Non-pigmented ciliary epithelial cell (primary cell): ENCODE data around the gene TMA16.
"Not testable (repeated sequence)": the region's sequence is repeated elsewhere in the genome, so short reads cannot be mapped to it uniquely, and the experiment has no call there.

Experiments
- DNase-seq: peaks from one replicate; pipeline ENCODE4 v3.0.0-alpha.2; 2010; ENCODE audit warnings: low read depth

The TMA16 gene

GRCh38 chr4:163515198-163515597, 20.7 kb downstream of the TMA16 start:
- DNase-seq, result no peak

DNA sequence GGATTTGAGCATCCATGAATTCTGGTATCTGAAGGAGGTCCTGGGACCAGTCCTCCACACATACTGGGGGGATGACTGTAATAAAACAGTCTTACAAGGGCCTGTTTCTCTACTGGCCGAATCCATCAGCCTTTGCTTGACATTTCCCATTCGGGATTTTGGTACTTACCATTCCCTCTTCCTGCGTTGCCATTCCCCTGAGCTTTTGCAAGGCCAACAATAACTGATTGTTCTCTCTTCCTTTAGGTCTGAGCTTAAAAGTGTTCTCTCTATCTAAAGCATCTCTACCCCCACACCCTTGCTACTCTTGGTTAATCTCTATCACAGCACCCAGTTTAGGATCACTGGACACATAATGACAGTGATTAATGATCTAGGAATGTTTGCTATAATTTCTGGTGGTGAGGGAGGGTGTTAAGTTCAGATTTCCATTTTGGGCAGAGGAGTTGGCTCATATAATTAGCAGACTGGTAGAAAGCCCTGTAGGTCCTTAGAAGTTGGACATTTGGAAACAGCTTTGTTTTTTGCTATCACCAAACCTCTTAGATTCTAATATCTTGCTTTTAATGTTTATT, 29.4 kb downstream of the TMA16 start:
- DNase-seq, result no peak

DNA sequence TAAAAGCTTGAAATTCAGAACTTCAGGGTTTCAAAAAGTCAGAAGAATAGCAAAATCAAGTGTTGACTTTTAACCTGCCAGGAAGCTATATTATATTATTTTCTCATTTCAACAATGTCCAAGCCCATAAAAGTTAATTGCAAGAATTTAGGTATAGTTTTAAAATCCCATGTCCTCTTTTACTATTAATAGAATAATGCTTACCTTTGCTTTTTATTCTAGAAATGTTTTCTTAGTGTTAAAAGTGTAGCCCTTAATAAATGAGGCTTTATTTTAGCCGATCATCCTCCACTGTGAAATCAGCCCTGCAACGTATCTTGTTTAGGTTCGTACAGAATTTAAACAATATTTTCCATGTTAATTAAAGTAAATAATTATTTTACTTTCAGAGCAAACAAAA, 31.5 kb downstream of the TMA16 start:
- DNase-seq, result no peak

- DNase-seq, result no peak
These were observed 32.7 kb downstream of the TMA16 start for GRCh38 chr4:163527172-163527571.

DNA sequence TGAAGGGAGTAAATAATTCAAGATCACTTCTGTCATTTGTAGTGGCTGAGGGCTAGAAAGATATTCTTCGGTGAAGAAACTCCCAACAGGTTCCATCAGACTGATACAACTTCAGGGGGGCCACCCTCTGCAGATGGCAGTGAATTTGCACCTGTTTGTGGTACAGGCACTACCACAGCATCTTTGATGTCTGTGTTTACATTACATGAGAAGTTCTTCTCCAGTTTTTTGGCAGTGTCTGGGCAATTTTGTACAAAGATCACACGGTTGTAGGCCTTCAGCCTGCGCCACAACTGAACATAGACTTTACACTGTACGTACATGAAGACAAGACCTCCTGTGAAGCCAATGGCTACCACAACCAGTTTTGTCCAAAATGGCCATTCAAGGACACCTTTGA, 34.2 kb downstream of the TMA16 start:
- no peak for DNase-seq

- DNase-seq, result no peak
These were observed 39.6 kb downstream of the TMA16 start for GRCh38 chr4:163534056-163534455.

DNA sequence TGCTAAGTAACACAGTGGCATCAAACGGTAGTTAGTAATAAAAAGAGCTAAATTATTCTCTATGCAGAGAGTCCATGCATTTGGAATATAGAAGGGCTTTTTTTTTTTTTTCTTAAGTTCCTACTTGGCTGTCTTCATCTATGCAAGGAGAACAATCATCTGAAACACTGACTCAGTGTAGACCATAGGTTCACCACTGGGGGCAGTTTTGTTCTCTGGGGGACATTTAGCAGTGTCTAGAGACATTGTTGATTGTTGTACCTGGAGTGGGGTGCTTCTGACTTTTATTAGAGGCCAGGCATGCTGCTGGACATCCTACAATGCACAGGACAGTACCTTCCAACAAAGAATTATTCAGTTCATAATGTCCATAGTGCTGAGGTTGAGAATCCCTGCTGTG, 41.2 kb downstream of the TMA16 start:
- no peak for DNase-seq

GRCh38 chr4:163536091-163536490, 41.6 kb downstream of the TMA16 start:
- DNase-seq, result no peak

GRCh38 chr4:163537114-163537513, 42.6 kb downstream of the TMA16 start:
- no peak for DNase-seq

DNA sequence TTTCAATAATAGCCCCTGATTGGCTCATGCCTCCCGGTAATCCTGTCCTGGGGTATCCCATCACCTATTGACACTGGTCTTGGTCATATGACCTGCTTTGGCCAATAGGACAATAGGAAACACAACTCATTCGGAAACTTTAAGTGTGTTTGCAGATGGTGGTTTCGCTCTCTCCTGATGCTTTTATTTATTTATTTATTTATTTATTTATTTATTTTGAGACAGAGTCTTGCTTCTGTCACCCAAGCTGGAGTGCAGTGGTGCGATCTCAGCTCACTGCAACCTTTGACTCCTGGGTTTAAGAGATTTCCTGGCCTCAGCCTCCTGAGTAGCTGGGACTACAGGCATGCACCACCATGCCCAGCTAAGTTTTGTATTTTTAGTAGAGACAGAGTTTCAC, 44.3 kb downstream of the TMA16 start:
- DNase-seq, result not testable (repeated sequence)

DNA sequence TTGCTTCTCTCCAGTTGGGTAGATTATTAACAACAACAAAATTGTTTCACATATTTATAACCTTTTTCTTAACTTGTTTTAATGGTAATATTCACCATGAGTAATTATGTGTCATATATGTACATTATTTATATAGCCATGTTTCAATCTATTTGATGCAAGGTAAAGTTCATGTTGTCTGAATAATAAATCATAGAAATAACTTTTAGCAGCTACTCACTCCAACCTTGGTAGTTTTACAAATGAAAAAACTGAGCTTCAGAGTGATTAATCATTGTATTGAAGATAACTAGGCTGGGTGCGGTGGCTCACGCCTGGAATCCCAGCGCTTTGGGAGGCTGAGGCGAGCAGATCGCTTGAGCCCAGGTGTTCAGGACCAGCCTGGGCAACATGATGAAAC, 46.0 kb downstream of the TMA16 start:
- no peak for DNase-seq

GRCh38 chr4:163540977-163541376, 46.5 kb downstream of the TMA16 start:
- peak; percentile 73 for DNase-seq

DNA sequence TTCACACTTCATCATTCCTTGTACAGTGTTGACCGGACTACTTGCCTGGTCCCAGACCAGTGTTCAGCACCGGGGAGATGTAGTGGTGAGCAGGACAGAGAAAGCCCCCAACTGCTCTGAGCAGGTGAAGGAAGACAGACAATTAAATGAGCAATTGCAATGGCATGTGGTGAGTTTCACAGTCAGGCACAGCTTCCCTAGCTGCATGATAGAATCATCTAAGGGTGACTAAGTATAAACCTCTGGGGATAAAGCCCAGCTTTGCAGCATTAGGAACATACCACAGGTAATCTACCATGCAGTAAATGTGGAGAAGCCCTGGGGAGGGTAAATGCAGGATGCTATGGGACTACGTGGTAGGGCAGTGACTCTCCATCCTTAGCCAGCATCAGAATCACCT, 47.8 kb downstream of the TMA16 start:
- no peak for DNase-seq

DNA sequence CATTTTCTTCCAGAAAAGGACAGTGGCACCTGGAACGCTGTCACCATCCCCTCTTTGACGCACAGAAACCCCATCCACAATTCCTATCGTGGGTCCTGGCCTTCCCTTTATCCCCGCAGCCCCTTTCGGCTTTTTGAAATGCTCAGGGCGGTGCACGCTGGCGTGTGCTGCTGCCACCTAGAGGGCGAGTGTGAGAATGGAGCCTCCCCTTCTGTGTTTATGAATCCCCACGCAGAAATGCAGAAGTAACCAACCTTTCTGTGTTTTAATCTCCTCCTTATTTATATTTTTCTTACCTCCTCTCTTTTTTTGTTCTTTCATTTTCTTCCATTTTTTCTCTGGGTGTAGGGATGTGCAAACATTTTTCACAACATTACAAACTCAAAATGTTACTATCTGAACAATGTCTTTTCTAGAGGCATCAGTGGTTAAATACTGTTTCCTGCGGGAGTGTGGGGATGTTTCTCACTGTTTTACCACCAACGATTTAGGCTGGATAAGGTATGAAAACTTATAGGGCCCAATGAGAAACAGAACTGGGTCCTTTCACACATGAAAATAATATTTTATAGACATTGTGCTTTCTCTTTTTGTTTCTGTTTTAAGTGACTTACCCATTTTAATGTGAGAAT, 50.0 kb downstream of the TMA16 start:
- no peak for DNase-seq

GRCh38 chr4:163548481-163549243, 54.2 kb downstream of the TMA16 start:
- no peak for DNase-seq

DNA sequence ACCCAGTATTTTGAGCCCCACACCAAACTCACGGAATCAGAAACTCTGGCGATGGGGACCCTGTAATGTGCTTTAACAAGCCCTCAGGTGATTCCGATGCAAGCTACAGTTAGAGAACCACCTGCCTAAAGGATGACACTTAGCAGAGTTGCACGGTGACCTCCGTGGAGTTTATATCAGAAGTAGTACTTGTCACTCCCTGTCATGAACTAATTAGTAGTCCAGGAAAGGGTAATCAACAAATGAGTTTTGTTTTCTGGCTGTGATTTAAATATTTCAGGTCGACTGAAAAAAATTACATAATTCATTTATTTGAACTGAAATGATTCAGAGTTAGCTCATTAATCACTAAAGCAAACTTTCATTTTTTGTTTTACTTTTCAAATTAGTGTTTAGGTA, 56.4 kb downstream of the TMA16 start:
- no peak for DNase-seq

DNA sequence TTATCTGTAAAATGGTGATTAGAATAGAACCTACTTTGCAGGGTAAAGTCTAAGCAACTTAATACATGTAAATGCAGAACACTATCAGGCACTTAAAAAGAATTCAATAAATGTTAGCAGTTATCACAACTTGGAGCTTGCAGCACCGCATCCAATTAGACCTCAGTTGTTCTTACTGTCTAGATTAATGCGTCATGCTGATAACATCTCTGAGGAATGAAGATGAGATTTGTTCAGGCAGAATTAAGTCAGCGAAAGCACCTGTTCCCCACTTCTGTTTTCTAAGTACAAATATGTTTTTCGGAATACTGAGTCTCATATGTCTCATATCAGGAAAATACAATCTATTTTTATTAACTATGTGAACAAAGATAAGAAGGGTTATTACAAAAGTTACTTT, 58.7 kb downstream of the TMA16 start:
- DNase-seq, result no peak

DNA sequence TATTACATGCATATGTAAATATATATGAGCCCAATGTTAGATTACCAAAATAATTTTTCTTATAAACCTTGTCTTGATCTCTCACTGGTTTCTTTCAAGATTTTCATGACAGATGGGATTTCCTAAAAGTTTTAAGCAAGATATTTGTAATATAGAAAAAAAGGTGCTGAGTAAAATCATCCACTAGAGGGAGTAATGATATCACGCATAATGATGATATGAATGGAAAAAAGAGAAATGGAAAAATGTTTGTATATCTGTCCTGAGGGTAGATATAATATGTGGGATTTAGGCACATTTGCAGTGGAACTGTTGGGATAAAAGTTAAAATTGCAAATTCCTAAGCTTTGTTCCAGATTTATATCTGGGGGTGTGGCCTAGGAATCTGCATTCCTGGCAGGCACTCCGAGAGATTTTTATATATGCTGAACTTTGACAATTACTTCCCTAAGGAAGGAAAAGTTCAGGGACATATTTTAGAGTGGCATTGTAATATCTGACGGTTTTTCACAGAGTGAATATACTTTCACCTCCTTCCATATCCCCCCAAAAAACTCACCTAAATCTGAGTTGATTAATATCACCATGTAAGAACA, 60.5 kb downstream of the TMA16 start:
- no peak for DNase-seq

GRCh38 chr4:163556177-163556576, 61.7 kb downstream of the TMA16 start:
- no peak for DNase-seq

DNA sequence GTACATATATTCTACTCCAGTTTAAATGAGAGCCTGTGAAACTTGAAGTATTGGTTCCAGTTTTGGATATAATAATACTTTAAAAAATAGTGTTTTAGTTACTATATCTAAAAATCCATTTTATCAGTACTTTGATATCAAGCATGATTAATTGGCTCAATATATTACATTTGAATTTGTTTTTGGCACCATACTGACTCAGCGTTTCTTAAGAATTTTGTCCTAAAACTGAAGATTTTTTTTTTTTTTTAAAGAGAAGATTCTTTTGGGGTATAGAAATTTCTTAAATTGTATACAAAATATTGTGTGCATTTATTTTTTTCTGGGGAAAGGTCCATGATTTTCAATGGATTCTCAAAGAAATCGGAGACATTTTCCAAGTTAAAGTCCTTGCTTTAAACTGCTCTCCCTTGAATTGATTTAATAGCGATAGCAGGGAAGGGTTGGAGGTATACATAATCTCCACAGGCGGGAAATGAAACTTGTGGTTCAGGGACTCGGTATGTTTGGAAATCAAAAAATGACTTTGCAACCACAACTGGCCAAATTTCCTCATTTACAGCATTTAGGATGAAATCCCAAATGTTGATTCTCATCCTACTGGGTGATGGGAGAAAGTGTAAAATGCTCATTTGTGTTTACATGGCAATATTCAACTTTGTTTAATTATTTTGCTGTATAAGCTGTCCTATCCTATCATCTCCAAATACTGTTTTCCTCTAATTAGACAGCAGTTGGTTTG, 62.3 kb downstream of the TMA16 start:
- no peak for DNase-seq

DNA sequence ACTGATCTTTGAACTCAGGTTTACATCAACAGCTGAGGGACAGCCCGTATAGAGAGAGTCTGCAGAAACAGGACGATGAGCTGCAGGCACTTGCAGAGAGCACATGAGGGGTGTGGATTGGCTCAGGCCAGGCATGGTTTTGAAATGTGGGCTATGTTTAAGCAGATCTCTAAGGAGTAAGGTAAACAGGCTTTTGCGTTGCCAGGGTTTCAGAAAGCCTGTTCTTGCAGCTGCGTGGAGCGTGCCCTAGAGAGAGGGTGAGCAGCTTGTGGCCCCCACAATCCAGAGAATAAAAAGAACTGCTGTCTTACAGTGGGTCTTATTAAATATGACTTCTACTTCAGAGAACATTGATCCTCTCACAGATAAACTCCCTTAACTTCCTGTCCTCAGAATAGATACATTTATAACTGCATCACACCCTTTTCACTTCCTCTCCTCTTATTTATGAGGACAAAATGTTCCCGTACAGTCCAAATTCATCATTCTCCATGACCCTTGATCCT, 64.1 kb downstream of the TMA16 start:
- DNase-seq, result no peak

DNA sequence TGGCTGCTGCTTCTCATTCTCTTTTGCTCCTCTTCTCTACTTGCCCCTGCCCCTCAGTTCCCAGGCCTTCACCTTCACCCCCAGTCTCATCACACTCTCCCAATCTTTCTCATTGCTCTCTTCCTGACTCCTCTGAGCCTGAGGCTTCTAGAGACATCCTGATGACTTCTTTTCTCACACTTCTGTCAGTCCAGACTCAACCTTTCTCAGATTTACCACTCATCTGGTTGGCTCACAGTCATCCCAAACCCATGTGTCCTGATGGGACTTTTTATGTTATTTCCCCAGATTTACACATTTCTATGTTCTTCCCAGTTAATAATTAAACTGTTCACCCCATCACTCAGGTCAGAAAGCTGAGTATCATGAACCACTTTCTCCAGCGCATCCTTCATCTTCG, 68.0 kb downstream of the TMA16 start:
- no peak for DNase-seq
